NCI-H146 (cell line): ENCODE data around the gene PIK3R3.
"Not testable (repeated sequence)": the region's sequence is repeated elsewhere in the genome, so short reads cannot be mapped to it uniquely, and the experiment has no call there.

Experiments used
- DNase-seq: peaks from one replicate; lab custom pipeline; 2025; lab: John Stamatoyannopoulos, UW

The PIK3R3 gene

DNA sequence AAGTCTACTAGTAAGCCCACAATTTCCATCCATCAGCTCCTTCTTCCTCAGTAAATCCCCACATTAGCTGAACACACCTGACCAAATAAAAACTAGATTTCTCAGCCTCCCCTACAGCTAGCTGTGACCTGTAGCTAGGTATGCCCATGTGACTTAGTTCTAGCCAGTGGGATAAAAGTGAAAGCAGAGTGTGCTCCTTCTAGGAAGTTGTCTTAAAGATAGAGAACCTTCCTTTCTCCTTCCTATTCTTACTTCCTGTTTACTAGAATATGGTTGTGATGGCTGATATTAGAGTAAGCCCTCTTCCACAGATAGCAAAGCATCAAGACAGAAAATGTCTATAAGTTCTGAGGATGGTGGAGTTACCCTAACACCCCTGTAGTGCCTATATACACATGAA lies 67.0 kb downstream of the PIK3R3 start:
- no peak for DNase-seq

DNA sequence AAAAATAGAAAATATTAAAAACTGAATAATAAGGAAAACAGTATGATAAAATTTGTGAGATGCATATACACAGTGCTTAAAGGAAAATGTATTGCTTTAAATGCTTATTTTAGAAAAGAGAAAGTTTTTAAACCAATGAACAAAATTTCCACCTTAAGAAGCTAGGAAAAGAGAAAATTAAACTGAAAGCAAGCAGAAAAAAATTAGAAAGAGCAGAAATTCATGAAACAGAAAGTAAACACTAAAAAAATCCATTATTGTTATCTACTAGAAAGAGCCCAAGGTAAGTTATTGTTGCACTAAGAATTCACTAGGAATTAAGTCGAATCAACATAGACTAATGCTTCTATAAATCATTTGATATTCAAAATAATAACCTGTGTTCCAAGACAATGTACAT lies 67.7 kb downstream of the PIK3R3 start:
- DNase-seq: no peak

DNA sequence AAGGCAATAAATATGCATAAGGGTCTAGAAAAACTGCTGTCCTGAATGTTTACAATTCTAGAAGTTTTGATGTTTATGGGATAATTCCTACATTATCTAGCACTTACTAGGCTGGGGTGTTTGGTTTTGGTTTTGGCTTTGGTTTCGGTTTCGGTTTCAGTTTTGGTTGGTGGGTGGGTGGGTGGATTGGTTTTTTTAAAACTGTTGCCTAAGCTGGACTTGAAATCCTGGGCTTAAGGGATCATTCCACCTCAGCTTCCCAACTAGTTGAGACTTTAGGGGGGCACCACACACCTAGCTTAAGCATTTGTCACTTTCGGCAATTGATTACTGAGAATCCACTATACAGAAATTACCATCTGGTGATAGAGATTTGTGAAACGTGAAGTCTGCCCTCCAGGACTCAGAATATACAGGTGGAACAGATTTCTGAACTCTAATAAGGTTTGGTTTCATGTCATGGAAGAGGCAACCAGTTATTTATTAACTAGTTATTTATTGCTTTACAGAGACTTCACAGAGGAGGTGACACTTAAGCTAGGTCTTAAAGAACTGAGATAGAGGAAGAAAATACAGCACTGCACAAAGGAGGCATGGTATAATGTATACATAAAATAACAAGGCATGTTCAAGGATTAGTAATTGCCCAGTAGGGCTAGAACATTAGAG lies 69.6 kb downstream of the PIK3R3 start:
- no peak for DNase-seq

DNA sequence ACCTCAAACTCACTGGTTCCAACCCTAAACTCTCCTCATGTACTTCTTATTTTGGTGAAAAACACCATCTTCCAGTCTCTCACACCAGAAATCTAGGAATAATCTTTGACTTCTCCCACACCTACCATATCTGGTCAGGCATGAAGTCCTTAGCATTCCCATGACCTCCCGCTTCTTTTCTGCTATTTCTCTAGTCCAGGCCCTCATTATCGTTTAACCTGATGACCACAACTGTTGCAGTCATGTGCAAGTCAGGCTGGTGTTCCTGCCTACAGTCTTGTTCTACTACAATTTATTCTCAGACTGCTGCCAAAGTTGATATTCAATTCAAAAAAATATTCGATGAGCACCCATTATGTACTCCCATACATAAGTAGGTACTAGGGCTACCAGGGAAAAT lies 71.3 kb downstream of the PIK3R3 start:
- no peak for DNase-seq

DNA sequence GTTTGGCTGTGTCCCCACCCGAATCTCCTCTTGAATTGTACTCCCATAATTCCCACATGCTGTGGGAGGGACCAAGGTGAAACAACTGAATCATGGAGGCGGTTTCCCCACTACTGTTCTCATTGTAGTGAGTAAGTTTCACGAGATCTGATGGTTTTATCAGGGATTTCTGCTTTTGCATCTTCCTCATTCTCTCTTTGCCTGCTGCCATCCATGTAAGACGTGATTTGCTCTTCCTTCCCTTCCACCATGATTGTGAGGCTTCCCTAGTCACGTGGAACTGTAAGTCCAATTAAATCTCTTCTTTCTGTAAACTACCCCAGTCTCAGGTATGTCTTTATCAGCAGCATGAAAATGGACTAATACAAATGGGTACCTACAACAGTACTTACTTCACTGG lies 73.5 kb downstream of the PIK3R3 start:
- no peak for DNase-seq

DNA sequence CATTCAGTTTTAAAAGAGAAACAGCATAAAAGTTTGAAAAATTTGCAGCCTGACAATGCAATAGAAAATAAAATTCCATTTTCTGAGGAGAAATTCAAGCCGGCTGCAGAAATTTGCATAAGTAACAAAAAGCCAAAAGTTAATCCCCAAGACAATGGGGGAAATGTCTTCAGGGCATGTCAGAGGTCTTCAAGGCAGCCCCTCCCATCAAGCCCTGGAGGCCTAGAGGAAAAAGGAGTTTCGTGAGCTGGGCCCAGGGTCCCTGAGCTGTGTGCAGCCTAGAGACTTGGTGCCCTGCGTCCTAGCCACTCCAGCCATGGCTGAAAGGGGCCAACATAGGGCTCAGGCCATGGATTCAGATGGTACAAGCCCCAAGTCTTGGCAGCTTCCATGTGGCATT lies 74.6 kb downstream of the PIK3R3 start:
- no peak for DNase-seq

DNA sequence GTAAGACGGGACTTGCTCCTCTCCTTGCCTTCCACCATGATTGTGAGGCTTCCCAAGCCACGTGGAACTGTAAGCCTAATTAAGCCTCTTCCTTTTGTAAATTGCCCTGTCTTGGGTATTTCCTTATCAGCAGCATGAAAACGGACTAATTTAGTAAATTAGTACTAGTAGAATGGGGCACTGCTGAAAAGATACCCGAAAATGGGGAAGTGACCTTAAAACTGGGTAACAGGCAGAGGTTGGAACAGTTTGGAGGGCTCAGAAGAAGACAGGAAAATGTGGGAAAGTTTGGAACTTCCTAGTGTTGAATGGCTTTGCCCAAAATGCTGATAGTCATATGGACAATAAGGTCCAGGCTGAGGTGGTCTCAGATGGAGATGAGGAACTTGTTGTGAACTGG lies 75.2 kb downstream of the PIK3R3 start:
- DNase-seq: not testable (repeated sequence)

DNA sequence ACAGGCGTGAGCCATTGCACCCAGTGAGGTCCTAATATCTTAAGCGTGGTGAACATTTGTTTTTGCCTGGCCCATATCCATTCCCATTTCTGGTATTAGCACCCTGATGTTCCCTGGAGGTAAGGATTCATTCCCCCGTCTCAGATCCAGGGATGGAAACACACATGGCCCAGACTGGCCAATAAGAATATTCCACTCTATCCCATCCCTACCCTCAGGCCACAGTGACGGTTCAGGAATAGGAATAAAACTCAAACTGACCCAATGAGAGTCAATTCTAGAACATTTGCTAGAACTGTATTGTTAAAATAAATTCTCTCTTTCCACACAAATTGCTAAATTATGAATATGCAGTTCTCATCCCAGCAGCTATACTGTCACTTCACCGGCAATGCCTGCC lies 76.1 kb downstream of the PIK3R3 start:
- DNase-seq: no peak

DNA sequence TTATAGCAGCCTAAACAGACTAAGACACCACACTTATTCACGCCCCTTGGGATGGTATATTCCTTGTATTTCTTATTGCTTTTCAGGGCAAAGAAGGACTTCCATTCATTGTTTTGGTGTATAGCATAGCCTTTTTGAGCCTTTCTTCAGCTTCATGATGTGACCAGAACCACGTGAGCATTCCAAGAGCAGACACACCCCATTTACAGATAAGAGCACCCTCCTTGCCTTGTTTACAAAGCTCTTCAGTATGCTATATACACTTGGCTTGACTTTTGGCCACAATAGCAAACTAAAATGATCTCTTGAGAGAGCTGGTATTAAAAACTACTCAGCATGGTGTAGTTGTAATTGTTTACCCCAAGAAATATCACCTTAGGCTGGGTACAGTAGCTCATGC lies 78.7 kb downstream of the PIK3R3 start:
- no peak for DNase-seq

DNA sequence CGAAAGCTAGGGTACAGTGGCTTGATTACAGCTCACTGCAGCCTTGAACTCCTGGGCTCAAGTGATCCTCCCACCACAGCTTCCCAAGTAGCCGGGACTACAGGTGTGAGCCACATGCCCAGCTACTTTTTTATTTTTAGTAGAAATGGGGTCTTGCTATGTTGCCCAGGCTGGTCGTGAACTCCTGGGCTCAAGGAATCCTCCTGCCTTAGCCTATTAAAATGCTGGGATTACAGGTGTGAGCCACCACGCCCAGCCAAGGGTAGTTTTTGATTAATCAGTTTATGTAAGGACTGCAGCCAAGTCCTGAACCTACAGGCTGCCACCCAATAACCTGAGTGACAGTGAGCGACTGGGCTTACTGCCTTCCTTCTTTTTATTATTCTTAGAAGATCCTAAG lies 88.3 kb downstream of the PIK3R3 start:
- DNase-seq: no peak

DNA sequence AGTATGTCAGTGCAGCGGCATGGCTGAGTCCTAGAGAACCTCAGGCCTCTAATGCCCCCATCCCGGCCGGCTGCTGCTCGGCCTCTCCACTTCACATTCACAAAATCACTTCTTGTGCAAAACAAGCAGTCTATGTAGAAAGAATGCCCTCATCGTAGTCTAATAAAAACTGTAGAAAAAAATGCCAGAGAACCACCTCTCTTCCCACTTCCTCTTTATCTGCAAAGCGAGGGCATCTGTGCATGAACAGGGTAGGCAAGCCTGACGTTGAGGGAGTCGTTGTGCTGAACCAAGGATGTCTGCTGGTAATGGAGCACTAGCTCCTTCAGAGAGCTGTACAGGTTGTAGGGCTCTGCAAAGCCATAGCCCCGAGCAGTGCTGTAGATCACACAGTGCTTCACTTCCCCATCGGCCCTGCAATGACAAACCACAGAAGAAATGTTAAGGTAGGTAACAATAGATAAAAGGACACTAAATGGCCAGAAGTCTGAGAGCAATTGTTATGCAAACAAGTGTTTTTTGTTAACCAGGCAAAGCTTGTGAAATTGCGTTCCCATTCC lies 88.9 kb downstream of the PIK3R3 start:
- no peak for DNase-seq

DNA sequence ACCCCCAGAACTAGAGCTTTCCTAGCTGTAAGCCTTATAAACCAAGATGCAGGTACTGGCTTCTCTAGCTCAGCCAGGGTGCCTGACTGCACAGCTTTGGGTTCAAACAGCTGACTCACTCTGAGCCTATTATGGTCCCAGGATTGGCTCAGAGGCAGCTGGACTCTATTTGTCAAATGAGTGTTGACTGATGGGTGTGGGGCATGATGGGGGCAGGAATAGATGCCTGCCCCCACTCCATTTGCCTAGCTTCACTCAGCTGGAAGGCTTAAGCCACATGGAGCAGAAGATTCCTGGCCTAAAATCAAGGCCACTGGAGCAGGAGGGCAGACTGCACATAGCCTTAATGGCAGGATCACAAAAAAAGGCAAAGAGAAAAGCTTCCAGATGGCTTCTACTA lies 90.5 kb downstream of the PIK3R3 start:
- DNase-seq: no peak

DNA sequence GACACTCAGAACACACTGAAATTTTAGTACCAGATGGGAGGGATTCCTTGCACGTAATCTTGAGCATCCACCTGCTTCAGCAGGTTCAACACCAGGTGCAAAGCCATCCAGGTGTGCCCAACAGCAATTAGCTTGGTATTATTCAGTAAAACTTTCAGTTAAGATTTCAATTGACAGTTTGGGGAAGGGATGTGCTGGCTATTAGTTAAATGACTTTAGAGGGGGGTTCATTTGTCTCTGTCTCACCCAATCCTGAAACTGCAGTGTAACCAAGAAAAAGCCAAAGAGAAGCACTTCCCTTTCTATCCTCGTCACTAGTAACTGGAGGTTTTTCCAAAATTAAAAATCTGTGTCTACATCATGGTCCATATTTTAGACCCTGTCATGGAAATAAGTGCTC lies 90.9 kb downstream of the PIK3R3 start:
- no peak for DNase-seq

DNA sequence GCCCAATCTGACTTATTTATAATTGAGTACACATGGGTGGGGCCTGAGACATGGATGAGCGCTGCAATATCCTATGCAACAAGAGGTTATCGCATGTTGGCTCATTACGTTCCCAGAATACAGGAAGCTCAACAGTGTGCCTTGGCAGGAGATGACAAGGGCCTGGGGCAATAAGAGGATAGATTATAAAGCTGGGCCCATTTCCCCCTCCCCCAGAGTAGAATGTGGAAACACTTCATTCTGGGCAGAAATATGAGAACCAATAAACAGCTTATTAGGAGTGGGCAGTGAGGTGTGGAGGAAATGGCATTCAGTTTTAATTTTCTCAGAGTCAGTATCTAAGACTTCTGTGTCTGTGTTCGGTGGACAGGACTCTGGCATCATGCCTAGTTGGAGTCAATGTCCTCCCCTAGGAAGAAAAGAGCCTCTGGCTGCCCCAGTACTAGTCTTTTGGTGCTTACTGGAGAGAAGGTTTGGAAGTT lies 92.8 kb downstream of the PIK3R3 start:
- DNase-seq: no peak

DNA sequence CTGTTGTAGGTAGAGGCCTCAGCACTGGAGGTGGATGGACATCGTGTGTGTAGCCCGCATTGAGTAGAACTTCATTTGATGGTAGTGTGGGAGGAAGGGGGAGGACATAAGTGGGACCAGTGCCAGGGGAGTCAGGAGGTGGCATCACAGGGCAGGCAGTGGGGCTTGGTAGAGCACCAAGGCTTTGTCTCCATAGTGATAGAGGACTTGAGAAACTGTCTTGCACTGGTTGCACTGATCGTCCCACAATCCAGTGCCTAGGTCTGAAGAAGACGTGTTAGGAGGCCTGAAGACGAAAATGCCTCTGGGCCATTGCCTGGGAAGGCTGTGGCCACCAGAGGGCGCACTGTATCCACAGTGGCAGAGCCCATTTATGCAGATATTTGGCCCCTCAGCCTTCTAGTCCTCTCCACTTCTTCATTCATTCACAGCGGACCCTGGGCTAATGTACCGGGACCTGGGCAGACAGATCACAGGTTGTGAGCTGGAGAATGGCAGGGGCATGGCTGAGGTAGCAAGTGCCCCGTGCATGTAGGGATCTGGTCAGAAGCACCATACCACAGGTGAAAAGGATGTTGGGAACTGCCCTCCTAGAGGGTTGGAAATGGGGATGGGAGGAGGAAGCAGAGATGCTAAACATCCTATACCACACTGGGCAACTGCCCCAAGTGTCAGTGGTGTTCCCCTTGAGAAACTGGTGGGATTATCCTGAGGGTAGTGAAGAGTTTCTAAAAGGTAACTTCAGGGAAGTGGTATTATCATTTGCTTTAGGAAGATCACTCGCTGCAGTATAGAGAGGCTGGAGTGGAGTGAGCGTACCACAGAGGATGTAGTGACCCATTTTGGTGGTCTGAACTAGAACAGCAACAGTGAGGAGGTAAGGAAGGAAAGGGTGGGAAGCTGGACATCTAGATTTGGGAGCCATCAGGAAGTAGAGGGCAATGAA lies 95.3 kb downstream of the PIK3R3 start:
- DNase-seq: peak; percentile 44

DNA sequence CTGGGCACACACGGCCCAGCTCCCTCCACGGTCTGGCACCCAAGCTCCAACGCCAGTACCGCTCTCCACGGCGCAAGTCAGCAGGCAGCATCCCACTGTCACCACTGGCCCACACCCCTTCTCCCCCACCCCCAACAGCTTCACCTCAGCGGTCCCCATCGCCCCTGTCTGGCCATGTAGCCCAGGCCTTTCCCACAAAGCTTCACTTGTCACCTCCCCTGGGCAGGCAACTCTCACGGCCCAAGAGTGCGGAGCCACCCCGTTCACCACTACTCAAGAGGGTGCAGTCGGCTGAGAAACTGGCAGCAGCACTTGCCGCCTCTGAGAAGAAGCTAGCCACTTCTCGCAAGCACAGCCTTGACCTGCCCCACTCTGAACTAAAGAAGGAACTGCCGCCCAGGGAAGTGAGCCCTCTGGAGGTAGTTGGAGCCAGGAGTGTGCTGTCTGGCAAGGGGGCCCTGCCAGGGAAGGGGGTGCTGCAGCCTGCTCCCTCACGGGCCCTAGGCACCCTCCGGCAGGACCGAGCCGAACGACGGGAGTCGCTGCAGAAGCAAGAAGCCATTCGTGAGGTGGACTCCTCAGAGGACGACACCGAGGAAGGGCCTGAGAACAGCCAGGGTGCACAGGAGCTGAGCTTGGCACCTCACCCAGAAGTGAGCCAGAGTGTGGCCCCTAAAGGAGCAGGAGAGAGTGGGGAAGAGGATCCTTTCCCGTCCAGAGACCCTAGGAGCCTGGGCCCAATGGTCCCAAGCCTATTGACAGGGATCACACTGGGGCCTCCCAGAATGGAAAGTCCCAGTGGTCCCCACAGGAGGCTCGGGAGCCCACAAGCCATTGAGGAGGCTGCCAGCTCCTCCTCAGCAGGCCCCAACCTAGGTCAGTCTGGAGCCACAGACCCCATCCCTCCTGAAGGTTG lies 97.6 kb downstream of the PIK3R3 start:
- DNase-seq: no peak

DNA sequence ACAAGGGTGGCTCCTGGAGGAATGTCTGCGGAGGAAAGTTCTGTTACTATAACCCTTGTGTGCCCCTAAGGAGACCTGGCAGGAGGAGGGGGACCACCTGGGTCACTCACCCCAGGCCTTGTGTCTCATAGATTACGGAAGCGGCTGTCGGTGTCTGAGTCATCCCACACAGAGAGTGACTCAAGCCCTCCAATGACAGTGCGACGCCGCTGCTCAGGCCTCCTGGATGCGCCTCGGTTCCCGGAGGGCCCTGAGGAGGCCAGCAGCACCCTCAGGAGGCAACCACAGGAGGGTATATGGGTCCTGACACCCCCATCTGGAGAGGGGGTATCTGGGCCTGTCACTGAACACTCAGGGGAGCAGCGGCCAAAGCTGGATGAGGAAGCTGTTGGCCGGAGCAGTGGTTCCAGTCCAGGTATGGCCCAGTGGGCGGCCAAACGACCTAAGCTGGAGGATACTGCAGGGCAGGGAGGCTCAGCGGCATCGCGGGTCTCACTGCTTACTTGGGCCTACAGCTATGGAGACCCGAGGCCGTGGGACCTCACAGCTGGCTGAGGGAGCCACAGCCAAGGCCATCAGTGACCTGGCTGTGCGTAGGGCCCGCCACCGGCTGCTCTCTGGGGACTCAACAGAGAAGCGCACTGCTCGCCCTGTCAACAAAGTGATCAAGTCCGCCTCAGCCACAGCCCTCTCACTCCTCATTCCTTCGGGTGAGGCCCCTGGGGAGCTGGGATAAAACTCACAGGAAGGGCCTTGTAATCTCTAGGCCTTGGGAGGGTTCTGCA lies 101.4 kb downstream of the PIK3R3 start:
- no peak for DNase-seq

DNA sequence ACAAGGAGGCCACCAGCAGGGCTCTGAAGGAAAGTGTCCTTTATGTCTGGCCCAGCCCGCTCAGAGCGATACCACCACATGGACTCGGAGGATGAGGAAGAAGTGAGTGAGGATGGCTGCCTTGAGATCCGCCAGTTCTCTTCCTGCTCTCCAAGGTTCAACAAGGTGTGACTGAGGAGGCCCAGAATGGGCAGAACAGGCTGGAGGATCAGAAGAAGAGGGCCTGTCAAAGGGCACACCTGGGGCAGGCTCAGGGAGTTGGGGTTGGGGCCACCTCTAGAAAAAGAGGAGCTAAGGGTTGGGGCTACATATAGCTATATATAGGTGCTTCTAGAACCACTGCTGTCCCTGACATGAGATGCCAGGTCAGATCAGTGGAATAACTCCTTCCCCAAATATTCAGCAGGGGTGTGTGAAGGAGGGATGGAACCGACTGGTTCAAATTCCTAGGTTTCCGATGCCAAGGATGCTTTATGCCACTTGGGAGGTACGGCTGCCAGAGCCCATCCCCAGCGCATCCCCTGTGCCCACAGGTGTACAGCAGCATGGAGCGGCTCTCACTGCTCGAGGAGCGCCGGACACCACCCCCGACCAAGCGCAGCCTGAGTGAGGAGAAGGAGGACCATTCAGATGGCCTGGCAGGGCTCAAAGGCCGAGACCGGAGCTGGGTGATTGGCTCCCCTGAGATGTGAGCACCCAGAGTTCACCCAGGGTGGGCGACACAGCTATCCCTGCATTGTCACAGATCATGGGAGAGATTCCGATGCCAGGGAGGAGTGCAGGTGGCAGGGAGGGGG lies 102.2 kb downstream of the PIK3R3 start:
- no peak for DNase-seq

DNA sequence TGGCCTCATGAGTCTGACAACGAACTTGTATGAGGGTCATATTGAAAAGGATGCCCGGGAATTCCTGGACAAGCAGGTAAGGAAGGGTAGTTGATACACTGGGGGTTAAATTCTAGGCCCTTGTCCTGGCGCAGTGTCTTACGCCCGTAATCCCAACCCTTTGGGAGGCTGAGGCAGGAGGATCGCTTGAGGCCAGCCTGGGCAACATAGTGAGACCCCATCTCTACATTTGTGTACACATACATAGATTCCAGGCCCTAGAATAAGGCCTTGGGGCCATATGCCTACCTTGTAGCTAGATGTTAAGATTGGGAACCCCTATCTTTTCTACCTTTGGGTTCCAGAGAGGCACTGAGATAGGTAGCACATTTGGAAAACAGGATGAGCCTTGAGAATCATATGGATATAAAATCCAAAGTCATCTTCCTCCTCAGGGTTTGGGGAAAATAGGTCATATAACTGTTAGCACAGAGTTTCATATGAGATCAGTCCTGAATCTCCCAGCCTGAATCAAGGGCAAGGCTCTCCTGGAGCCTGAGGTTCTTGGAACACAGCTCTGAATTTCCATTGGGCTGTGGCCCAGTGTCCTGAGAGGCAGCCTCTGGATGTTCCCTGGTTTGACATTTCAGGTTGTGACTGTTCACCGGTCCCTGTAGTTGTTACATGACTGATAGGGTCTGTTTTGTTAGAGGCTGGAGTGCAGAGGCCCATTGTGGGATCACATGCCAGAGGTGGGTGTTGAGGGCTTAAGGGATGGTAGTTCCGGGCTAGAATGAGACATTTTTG lies 104.4 kb downstream of the PIK3R3 start:
- no peak for DNase-seq

DNA sequence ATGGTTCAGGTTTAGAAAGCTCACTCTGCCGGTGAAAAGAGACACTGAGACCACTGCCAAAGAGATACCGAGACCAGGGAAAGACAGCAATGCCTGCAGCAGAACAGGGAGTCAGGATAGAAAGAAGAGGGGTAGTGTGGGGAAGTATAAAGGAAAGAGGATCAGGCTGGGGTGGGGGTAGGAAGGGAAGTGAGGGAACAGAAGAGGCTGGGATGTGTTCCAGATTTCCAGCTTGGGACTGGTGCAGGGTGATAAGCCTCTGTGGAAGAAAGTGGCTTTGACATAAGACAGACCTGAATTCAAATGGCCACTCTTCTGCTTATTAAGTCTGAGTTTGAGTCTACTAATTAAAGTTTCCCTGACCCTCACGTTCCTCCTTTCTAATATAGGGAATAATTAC lies 105.9 kb downstream of the PIK3R3 start:
- DNase-seq: no peak
